ENCODE data around the gene SPOP.
"Not testable (repeated sequence)": the region's sequence is repeated elsewhere in the genome, so short reads cannot be mapped to it uniquely, and the experiment has no call there.

The SPOP gene

DNA sequence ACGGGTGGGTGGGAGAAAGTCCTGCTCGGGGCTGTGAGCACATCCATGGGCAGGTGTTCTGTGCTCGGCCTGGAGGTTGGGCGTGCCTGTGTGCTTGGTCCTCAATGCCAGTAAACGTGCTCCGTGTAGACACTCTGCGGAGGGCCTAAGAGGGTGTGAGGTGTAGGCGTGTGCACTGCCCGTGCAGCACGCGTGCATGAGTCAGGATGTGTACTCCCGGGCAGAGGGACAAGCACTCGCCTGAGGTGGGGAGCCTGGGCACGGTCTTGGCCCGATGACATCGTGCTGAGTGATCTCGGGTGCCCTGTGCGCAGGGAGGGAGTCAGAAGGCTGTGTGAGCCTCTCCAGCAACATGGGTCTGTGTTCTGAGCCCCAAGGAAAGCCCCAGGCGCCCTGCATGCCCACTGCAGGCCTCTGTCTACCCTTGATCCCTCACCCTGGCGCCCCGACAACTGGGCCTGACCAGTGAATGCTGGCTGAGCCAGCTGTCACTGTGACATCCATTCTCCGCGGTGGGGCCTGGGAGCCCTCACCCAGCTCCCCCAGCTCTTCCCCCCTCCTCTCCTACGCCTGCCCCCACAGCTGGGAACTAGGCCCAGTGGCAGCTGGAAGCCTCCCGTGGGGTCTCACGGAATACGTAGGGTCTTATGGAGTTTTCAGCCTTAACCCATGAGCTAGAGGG, 125.7 kb downstream of the SPOP start:
- H3K9me3 ChIP-seq = no peaks in the 10 kb centered on the region
- H3K27ac ChIP-seq = no peak overlapping the region
- no peak for DNase-seq
- H3K27me3 ChIP-seq = peaks cover 0 to 49% of the 10 kb centered on the region in 2 donors
- no peak overlapping the region for H3K4me3 ChIP-seq
- no peaks in the 10 kb centered on the region for H3K36me3 ChIP-seq
- intact Hi-C loops (cut with DNase I; ENCODE audit: low total_unique reads) = no loop called here
- TF ChIP-seq, protein P1, sequence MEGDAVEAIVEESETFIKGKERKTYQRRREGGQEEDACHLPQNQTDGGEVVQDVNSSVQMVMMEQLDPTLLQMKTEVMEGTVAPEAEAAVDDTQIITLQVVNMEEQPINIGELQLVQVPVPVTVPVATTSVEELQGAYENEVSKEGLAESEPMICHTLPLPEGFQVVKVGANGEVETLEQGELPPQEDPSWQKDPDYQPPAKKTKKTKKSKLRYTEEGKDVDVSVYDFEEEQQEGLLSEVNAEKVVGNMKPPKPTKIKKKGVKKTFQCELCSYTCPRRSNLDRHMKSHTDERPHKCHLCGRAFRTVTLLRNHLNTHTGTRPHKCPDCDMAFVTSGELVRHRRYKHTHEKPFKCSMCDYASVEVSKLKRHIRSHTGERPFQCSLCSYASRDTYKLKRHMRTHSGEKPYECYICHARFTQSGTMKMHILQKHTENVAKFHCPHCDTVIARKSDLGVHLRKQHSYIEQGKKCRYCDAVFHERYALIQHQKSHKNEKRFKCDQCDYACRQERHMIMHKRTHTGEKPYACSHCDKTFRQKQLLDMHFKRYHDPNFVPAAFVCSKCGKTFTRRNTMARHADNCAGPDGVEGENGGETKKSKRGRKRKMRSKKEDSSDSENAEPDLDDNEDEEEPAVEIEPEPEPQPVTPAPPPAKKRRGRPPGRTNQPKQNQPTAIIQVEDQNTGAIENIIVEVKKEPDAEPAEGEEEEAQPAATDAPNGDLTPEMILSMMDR (IDR thresholded peaks at IDR 0.05) = no peak
- peaks cover 0 to 31% (median 10%) of the 10 kb centered on the region in 4 donors for H3K4me1 ChIP-seq

DNA sequence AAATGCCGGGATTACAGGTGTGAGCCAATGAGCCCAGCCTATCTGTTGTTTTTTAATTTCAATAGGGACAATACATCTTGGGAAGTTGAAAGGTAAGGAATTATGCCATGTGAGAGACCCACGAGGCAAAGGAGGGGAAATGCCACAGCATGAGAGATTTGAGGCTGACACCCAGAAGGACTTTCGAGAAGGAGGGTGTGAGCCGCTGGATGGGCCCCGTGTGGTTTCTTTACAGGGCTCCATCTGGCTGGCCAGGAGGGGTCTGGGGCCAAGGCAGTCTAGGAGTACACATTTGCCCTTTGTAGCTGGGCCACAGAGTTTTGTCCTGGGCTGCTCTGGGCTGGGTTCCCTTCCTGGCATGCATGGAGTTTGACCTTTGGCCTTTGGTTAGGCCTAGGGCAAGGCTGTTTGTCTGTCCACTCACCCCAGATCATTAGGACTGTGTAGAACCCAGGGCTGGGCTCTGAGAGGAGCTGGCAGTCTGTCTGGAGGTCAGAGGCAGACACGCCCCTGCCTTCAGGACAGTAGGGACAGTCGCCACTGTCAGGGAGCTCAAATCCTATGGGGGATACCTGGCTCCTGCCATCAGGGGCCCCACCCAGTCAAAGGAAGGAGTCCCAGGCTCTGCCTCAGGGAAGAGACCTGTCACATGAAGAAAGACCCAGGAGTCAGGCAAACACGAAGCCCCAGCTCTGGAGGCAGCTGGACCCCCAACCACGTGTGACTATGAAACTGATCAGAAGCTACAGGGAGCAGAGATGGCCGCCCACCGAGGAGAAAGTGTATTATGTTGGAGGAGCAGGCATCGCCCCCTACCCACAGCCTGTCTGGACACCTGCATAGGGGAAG, 126.5 kb downstream of the SPOP start:
- H3K4me1 ChIP-seq = peaks cover 0 to 28% (median 8%) of the 10 kb centered on the region in 4 donors
- no peak overlapping the region for H3K27ac ChIP-seq
- no peaks in the 10 kb centered on the region for H3K36me3 ChIP-seq
- H3K27me3 ChIP-seq = peaks cover 0 to 49% of the 10 kb centered on the region in 2 donors
- H3K4me3 ChIP-seq = no peak overlapping the region
- H3K9me3 ChIP-seq = no peaks in the 10 kb centered on the region
- DNase-seq = no peak
- TF ChIP-seq, protein P1 (IDR thresholded peaks at IDR 0.05) = no peak
- intact Hi-C loops (cut with DNase I; ENCODE audit: low total_unique reads) = no loop called here

DNA sequence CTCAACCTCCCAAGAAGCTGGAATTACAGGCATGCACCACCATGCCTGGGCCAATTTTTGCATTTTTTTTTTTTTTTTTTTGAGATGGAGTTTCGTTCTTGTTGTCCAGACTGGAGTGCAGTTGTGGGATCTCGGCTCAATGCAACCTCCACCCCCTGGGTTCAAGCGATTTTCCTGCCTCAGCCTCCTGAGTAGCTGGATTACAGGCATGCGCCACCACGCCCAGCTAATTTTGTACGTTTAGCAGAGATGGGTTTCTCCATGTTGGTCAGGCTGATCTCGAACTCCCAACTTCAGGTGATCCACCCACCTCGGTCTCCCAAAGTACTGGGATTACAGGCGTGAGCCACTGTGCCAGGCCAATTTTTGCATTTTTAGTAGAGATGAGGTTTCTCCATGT, 127.1 kb downstream of the SPOP start:
- H3K9me3 ChIP-seq; H3K36me3 ChIP-seq; DNase-seq; intact Hi-C loops (cut with DNase I; ENCODE audit: low total_unique reads); H3K27ac ChIP-seq; H3K4me3 ChIP-seq: not testable (repeated sequence)
- Histone ChIP-seq H3K27me3 (peaks cover 0 to 46% of the 10 kb centered on the region in 2 donors), H3K4me1 (peaks cover 0 to 21% (median 3%) of the 10 kb centered on the region in 4 donors)

DNA sequence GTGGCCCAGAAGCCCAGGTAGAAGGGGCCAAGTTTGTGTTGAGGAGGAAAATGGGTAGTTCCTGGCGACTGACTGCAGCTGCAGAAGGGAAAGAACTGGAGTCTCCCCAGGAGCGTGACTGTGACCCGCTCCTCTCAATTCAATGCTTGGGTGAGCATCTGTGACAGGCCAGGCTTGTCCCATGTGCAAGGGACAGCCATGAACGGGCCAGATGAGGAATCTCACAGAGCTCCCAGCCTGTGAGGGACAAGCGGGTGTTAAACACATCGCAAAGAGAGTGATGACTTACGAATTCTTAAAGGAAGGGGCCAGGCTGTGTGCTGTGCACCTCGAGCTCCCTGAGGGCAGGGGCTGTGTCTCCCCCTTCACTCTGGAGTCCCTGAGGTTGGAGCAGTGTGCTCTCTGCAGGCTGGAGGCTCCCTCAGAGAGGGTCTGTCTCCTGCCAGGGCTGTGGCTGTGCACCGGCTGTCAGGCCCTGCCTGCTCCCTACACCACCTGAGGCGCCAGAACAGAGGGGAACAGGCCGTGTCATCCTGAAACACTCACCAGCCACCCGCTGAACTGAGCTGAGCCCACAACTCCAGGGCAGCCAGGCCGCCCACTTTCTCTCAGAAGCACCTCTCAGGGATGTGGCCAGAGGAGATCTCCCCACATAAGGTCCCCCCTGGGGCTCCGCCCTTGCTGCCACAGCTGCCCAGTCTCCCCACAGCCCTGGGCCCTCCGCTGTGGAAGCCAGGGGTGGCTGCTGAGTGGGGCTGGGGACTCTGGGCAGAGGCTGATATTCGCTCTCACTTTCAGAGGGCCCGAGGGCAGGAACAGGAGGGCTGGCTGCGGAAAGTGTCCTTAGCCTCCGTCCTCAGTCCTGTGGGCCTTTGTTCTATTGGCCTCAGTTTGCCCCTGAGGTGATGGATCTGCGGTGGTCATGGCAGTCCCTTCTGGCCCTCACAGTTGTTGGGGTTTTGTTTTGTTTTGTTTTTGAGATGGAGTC, 127.9 kb downstream of the SPOP start:
- Histone ChIP-seq H3K27ac (no peak overlapping the region), H3K9me3 (no peaks in the 10 kb centered on the region), H3K4me1 (peaks cover 0 to 16% (median 3%) of the 10 kb centered on the region in 4 donors), H3K36me3 (no peaks in the 10 kb centered on the region), H3K27me3 (peaks cover 0 to 41% of the 10 kb centered on the region in 2 donors), H3K4me3 (no peak overlapping the region)
- no peak for DNase-seq
- intact Hi-C loops (cut with DNase I; ENCODE audit: low total_unique reads) = loop anchor here (5.0 to 10.0 kb wide), 2 partner anchors 113 to 235 kb away; no protein-coding TSS in a partner anchor
- TF ChIP-seq, protein P1 (IDR thresholded peaks at IDR 0.05) = no peak

DNA sequence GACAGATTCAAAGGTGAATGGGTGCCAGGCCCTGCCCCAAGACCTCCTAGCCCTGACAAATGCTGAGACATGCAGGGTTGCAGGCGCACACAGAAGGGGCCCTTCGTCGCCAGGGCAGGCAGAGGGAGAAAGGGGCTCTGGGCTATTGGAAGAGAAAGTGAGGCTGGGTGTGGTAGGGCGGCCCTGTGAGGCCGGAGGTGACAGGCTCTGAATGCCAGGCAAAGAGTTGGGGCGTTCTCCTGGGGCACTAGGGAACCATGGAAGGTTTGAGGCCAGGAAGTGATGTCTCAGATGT, 128.6 kb downstream of the SPOP start:
- TF ChIP-seq, protein P1 (IDR thresholded peaks at IDR 0.05) = no peak
- Histone ChIP-seq H3K36me3 (no peaks in the 10 kb centered on the region), H3K27ac (no peak overlapping the region), H3K4me1 (peaks cover 0 to 14% (median 3%) of the 10 kb centered on the region in 4 donors), H3K9me3 (no peaks in the 10 kb centered on the region), H3K27me3 (peaks cover 0 to 34% of the 10 kb centered on the region in 2 donors), H3K4me3 (no peak overlapping the region)
- intact Hi-C loops (cut with DNase I; ENCODE audit: low total_unique reads) = loop anchor here (5.0 to 10.0 kb wide), 2 partner anchors 112 to 234 kb away; no protein-coding TSS in a partner anchor
- no peak for DNase-seq
